EH (cell line): Measurements from ENCODE around the gene INTS7.
A peak's percentile ranks its signal among the peaks of the same experiment; 100 is the strongest.
"Not testable (repeated sequence)": the region's sequence is repeated elsewhere in the genome, so short reads cannot be mapped to it uniquely, and the experiment has no call there.

Experiments
- DNase-seq: peaks from one replicate; pipeline ENCODE4 v3.0.0-alpha.2; 2015; ENCODE audit warnings: low read depth

The INTS7 gene

GRCh38 chr1:211985556-211986264 is 49.6 kb downstream of the INTS7 start:
- no peak for DNase-seq

GRCh38 chr1:211978596-211978995 is 56.8 kb downstream of the INTS7 start:
- DNase-seq: no peak

- DNase-seq: peak; percentile 66
Measured at GRCh38 chr1:211975152-211975941, 60.0 kb downstream of the INTS7 start.

GRCh38 chr1:211973541-211973940 is 61.8 kb downstream of the INTS7 start:
- DNase-seq: no peak

GRCh38 chr1:211968200-211968834 is 67.0 kb downstream of the INTS7 start:
- no peak for DNase-seq

- no peak for DNase-seq
Measured at GRCh38 chr1:211967704-211968103, 67.7 kb downstream of the INTS7 start.

- DNase-seq: no peak
Measured at GRCh38 chr1:211965108-211965805, 70.1 kb downstream of the INTS7 start.

- DNase-seq: no peak
Measured at GRCh38 chr1:211959680-211960079, 75.7 kb downstream of the INTS7 start.

GRCh38 chr1:211959221-211959620 is 76.1 kb downstream of the INTS7 start:
- DNase-seq: no peak

GRCh38 chr1:211954028-211954427 is 81.3 kb downstream of the INTS7 start:
- not testable (repeated sequence) for DNase-seq

GRCh38 chr1:211953543-211953942 is 81.8 kb downstream of the INTS7 start:
- not testable (repeated sequence) for DNase-seq

GRCh38 chr1:211952299-211952698 is 83.1 kb downstream of the INTS7 start:
- DNase-seq: no peak

- DNase-seq: peak; percentile 33
Measured at GRCh38 chr1:211951856-211952255, 83.5 kb downstream of the INTS7 start.

- no peak for DNase-seq
Measured at GRCh38 chr1:211948377-211948776, 87.0 kb downstream of the INTS7 start.

GRCh38 chr1:211947396-211948295 is 87.7 kb downstream of the INTS7 start:
- no peak for DNase-seq

GRCh38 chr1:211944733-211945500 is 90.4 kb downstream of the INTS7 start:
- DNase-seq: peak; percentile 35

GRCh38 chr1:211942583-211942982 is 92.8 kb downstream of the INTS7 start:
- DNase-seq: no peak

- no peak for DNase-seq
Measured at GRCh38 chr1:211939876-211940468, 95.4 kb downstream of the INTS7 start.

- no peak for DNase-seq
Measured at GRCh38 chr1:211938561-211938997, 96.8 kb downstream of the INTS7 start.

GRCh38 chr1:211937422-211937821 is 97.9 kb downstream of the INTS7 start:
- not testable (repeated sequence) for DNase-seq
